Epithelial cell of proximal tubule (primary cell): ENCODE results near the gene GPR149. TPM values are rescaled to one million over a fixed set of nuclear protein-coding genes. Genes with fewer than 3 reads are reported as not detected.
"Not testable (repeated sequence)": the region's sequence is repeated elsewhere in the genome, so short reads cannot be mapped to it uniquely, and the experiment has no call there.

Experiments
- DNase-seq: peaks from one replicate; pipeline ENCODE4 v3.0.0-alpha.2; 2011; ENCODE audit warnings: low read depth
- H3K4me3 ChIP-seq: 2 replicates; pipeline ENCODE4 v1.5.1; 2011; ENCODE audit warnings: low read depth, mild to moderate bottlenecking, low read length
- total RNA-seq: library from RNA; depleted of rRNA; stranded (reverse); fragments of >200 nt; gene quantifications from 2 replicates; pipeline ENCODE4 v1.2.3, GENCODE V29; 2015
- TF ChIP-seq, protein P1 (sequence below): conservative IDR thresholded peaks from 2 replicates; pipeline ENCODE4 v1.5.1; 2012; ENCODE audit warnings: low read depth, mild to moderate bottlenecking, low read length

The GPR149 gene, protein sequence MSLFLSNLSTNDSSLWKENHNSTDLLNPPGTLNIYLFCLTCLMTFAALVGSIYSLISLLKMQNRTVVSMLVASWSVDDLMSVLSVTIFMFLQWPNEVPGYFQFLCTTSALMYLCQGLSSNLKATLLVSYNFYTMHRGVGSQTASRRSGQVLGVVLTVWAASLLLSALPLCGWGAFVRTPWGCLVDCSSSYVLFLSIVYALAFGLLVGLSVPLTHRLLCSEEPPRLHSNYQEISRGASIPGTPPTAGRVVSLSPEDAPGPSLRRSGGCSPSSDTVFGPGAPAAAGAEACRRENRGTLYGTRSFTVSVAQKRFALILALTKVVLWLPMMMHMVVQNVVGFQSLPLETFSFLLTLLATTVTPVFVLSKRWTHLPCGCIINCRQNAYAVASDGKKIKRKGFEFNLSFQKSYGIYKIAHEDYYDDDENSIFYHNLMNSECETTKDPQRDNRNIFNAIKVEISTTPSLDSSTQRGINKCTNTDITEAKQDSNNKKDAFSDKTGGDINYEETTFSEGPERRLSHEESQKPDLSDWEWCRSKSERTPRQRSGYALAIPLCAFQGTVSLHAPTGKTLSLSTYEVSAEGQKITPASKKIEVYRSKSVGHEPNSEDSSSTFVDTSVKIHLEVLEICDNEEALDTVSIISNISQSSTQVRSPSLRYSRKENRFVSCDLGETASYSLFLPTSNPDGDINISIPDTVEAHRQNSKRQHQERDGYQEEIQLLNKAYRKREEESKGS
- not detected in 2 replicates for total RNA-seq

DNA sequence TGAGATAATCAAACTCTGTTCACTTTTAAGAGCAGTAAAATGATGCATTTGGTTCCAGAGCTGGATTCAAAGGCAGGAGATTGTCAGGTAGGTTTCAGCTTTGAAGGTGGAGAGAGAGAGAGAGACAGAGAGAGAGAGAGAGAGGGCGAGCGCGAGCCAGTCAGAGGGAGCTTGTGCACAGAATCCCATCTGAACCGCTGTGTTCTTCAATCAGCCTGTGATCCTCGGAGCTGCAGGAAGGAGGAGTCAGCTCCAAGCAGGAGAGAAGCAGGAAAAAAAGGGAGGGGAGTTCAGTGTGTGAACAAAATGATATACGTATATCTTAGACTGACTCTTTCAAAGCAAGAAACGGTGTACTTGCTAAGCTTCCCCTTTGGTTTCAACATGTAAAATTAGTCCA lies at the start of gene GPR149:
GPR149 (minus strand) TSS at position 177 of the 400 bp plus-strand sequence. CDS start 575 bp downstream, outside the sequence.
- DNase-seq = no peak
- TF ChIP-seq, protein P1, sequence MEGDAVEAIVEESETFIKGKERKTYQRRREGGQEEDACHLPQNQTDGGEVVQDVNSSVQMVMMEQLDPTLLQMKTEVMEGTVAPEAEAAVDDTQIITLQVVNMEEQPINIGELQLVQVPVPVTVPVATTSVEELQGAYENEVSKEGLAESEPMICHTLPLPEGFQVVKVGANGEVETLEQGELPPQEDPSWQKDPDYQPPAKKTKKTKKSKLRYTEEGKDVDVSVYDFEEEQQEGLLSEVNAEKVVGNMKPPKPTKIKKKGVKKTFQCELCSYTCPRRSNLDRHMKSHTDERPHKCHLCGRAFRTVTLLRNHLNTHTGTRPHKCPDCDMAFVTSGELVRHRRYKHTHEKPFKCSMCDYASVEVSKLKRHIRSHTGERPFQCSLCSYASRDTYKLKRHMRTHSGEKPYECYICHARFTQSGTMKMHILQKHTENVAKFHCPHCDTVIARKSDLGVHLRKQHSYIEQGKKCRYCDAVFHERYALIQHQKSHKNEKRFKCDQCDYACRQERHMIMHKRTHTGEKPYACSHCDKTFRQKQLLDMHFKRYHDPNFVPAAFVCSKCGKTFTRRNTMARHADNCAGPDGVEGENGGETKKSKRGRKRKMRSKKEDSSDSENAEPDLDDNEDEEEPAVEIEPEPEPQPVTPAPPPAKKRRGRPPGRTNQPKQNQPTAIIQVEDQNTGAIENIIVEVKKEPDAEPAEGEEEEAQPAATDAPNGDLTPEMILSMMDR = no peak
- H3K4me3 ChIP-seq = no peak within 1 kb of the TSS

DNA sequence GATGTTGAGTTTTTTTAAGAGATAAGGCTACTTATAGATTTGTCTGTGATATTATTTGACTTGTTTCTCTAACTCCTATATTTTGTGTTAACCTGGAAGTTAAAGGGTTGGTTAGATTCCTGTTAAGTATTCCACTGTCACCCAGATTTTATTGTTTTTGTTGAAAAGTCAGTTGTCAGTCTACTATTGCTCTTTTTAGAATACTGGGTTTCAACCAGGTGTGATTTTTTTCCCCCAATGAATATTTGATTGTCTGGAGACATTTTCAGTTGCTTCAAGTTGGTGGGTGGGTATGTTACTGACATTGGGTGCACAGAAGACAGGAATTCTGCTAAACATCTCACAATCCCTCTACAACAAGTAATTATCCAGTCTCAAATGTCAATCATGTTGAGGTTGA lies 43.8 kb upstream of the GPR149 start:
- H3K4me3 ChIP-seq = no peak overlapping the region
- DNase-seq = no peak
- TF ChIP-seq, protein P1 = no peak

DNA sequence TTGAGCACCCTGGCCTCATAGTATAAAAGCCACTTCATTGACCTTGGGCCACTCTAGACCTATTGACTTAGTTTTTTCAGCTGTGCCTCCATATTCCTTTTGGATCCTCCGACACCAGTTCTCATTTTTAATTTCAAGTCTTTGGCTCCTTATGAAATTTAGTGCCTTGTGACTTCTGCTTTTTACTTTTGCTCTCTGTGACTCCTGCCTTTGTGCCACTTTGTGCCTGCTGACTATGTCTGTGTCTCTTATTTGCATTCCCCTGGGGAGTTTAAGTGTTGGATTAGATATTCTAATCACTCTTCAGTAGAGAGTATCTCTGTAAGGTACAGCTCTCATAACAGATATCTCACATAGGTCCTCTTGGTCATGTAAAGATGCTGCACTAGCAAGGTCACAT lies 39.6 kb upstream of the GPR149 start:
- TF ChIP-seq, protein P1 = no peak
- H3K4me3 ChIP-seq = no peak overlapping the region
- DNase-seq = no peak

DNA sequence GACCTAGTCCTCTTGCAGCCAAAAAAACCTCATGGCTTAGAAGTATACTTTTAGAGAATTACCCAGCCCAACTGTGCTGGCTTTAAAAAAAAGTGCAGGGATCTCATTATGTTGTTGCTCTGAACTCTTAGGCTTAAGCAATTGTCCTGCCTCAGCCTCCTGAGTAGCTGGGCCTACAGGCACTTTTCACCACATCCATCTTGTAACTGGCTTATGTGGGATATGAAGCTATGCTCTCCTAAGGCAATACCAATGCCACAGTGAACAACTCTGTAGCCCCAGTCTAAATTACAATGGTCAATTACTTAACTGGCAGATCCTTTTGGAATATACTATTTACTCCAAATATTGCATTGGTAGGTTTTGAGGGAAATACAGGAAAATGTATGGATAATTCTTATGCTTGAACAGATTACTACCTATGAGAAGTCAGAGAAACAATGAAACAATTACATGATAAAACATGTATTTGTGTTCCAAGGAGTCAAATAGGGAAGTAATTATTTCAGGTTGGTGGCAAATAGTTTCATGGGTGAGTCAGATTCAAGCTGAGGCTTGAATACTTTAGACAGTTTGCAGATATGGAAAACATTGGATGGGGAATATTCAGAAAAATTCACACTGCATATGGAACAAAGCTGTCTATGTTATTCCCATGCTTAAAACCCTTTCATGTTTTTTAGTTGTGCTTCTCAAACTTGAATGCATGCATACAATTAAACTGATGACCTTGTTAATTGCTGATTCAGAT lies 34.6 kb upstream of the GPR149 start:
- no peak overlapping the region for H3K4me3 ChIP-seq
- no peak for DNase-seq
- TF ChIP-seq, protein P1 = no peak

DNA sequence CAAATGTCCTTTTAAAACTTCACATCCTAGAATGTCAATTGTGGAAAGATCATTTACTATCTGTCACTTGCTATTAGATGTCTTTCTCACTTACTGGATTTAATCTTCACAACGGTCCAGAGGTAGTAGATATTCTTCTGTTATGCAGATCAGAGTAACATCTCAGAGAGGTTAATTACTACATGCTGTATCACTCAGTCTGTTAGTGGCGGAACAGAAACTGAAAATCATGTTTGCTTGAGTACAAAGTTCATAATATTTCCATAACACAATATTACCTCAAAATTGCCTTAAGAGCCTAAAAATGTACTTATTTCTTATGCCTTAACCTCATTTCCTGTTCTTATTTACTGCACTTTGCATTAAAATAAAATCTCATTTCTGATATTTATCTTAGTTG lies 28.6 kb upstream of the GPR149 start:
- DNase-seq = no peak
- TF ChIP-seq, protein P1 = no peak
- no peak overlapping the region for H3K4me3 ChIP-seq

DNA sequence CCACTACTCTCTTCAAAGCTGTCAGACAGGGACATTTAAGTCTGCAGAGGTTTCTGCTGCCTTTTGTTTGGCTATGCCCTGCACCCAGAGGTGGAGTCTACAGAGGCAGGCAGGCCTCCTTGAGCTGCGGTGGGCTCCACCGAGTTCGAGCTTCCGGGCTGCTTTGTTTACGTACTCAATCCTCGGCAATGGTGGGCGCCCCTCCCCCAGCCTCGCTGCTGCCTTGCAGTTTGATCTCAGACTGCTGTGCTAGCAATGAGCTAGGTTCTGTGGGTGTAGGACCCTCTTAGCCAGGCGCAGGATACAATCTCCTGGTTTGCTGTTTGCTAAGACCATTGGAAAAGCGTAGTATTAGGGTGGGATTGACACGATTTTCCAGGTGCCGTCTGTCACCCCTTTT lies 9.1 kb upstream of the GPR149 start:
- H3K4me3 ChIP-seq, DNase-seq: not testable (repeated sequence)

DNA sequence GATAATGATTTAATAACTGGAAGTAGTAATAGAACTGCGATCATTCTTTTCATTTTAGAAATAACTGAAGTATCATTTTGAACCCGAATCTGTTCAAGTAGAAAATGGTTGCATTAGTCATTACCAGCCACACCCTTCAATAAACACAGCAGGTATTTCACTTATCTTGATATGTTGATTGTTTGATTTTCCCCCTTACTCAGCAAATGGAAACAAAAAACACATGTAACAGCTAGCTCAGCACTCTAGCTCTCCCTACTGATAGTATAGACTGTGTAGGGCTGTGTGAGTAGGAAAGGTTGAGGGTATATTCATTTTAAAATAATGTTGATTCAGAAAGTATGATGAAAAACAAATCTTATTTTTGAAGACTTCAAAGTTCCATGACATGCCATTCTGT lies 1.1 kb upstream of the GPR149 start:
- TF ChIP-seq, protein P1 = no peak
- no peak for DNase-seq
- H3K4me3 ChIP-seq = no peak overlapping the region
